GM23248 (cell line): ENCODE data around the gene TTC21B.

Source experiments
- EZH2 ChIP-seq: fragments of 200-600 bp; sonication (generic); IDR thresholded peaks from 2 replicates; pipeline ENCODE4 v1.6.1; 2018; ENCODE audit warnings: antibody characterized with exemption, mild to moderate bottlenecking; ENCODE audit not compliant: insufficient read depth, poor library complexity, severe bottlenecking
- EZH2phosphoT487 ChIP-seq: fragments of 200-600 bp; sonication (generic); IDR thresholded peaks from 2 replicates; pipeline ENCODE4 v1.6.1; 2018; ENCODE audit warnings: antibody characterized with exemption, moderate library complexity, mild to moderate bottlenecking, low read depth; ENCODE audit not compliant: insufficient read depth

GRCh38 chr2:165868211-165868610 lies 85.4 kb downstream of the TTC21B start:
- no peak for TF ChIP-seq EZH2
- no peak for TF ChIP-seq EZH2phosphoT487
